Left lung (tissue), 10 donors: ENCODE results near the gene KHDRBS2. TPM values are rescaled to one million over a fixed set of nuclear protein-coding genes. Genes with fewer than 3 reads are reported as not detected.

Source experiments
- ATAC-seq: fragments of 200-7000 bp; cut with Tn5 transposase; one replicate; pipeline ENCODE4 v1.9.1; 2020; ENCODE audit warnings: moderate library complexity
- DNase-seq, 4 donors: peaks; one replicate each; pipeline ENCODE4 v3.0.0-alpha.2; 2013 to 2020
- H3K27ac ChIP-seq, 2 donors: fragments of 200-600 bp; sonication (generic) in 1 of 2; one replicate each; pipeline versions ENCODE4 v1.5.0 to v1.8.0; 2020 to 2021
- H3K27me3 ChIP-seq, 2 donors: fragments of 200-600 bp; sonication (generic) in 1 of 2; one replicate each; pipeline versions ENCODE4 v1.5.0 to v1.8.0; 2020 to 2021
- H3K36me3 ChIP-seq, 2 donors: fragments of 200-600 bp; sonication (generic) in 1 of 2; one replicate each; pipeline versions ENCODE4 v1.5.0 to v1.8.0; 2020 to 2021
- H3K4me1 ChIP-seq, 2 donors: fragments of 200-600 bp; one replicate each; pipeline ENCODE4 v1.8.0; 2021
- H3K4me3 ChIP-seq, 2 donors: fragments of 200-600 bp; sonication (generic) in 1 of 2; one replicate each; pipeline versions ENCODE4 v1.5.0 to v1.8.0; 2020 to 2021; ENCODE audit warnings: mild to moderate bottlenecking in 1 of 2
- H3K9me3 ChIP-seq, 2 donors: fragments of 200-600 bp; sonication (generic) in 1 of 2; one replicate each; pipeline versions ENCODE4 v1.5.0 to v1.8.0; 2020 to 2021
- CTCF ChIP-seq, 2 donors: fragments of 200-600 bp; sonication (generic) in 1 of 2; IDR thresholded peaks; one replicate each; pipeline versions ENCODE4 v1.5.0 to v1.8.0; 2021; ENCODE audit warnings: antibody characterized with exemption in 2 of 2
- intact Hi-C, 2 donors: fragments of 100-400 bp; cut with DNase I; formaldehyde crosslinking; loops; one replicate each; pipeline versions ENCODE4 v1.11.2 to v1.14.2; 2022
- polyA plus RNA-seq, 6 donors: library from polyadenylated mRNA; unstranded; fragments of 120-200 nt; gene quantifications; one replicate each; pipeline ENCODE4 v1.2.1, GENCODE V29; 2013; ENCODE audit not compliant: insufficient read length in 6 of 6
- total RNA-seq, 2 donors: library from RNA; stranded (reverse); fragmentation: NEBNext Ultra II Directional; extraction: Animal tissue kit (Norgen Biotek cat#: 25700); gene quantifications; one replicate each; pipeline ENCODE4 v1.2.1, GENCODE V29; 2021
- donor health status: DM: no; HTN: yes; CAD: no.
- donor health status: DM: no; HTN: no; CAD: no.

Gene KHDRBS2
- total and polyA plus RNA-seq, 8 donors: 3.5 to 12.9 (median 8.7) TPM

- ATAC-seq: no peak
- Histone ChIP-seq H3K27ac (no peak overlapping the region), H3K4me1 (no peaks in the 10 kb centered on the region), H3K36me3 (no peaks in the 10 kb centered on the region), H3K4me3 (no peak overlapping the region), H3K9me3 (no peaks in the 10 kb centered on the region), H3K27me3 (no peaks in the 10 kb centered on the region)
- no peak for DNase-seq
- intact Hi-C loops: no loop called here
- TF ChIP-seq CTCF (IDR thresholded peaks at IDR 0.05): no peak
These were observed 610.3 kb downstream of the KHDRBS2 start for GRCh38 chr6:61675734-61676133.

- ATAC-seq (no peak), DNase-seq (no peak)
- H3K27me3 ChIP-seq: no peaks in the 10 kb centered on the region
- H3K9me3 ChIP-seq: peaks cover 0 to 8% of the 10 kb centered on the region in 2 donors
- no peak for TF ChIP-seq CTCF (IDR thresholded peaks at IDR 0.05)
- H3K27ac ChIP-seq: no peak overlapping the region
- H3K4me3 ChIP-seq: no peak overlapping the region
- no peaks in the 10 kb centered on the region for H3K4me1 ChIP-seq
- no peaks in the 10 kb centered on the region for H3K36me3 ChIP-seq
- intact Hi-C loops: no loop called here
These were observed 636.2 kb downstream of the KHDRBS2 start for GRCh38 chr6:61649845-61650244.

GRCh38 chr6:61640463-61640862 is 645.6 kb downstream of the KHDRBS2 start:
- Histone ChIP-seq H3K9me3 (peaks cover 0 to 20% of the 10 kb centered on the region in 2 donors), H3K4me3 (no peak overlapping the region), H3K27me3 (no peaks in the 10 kb centered on the region), H3K36me3 (no peaks in the 10 kb centered on the region), H3K27ac (no peak overlapping the region), H3K4me1 (no peaks in the 10 kb centered on the region)
- ATAC-seq (no peak), DNase-seq (no peak)
- intact Hi-C loops: no loop called here
- TF ChIP-seq CTCF (IDR thresholded peaks at IDR 0.05): no peak
